ENCODE data around the gene CEP128.
"Not testable (repeated sequence)": the region's sequence is repeated elsewhere in the genome, so short reads cannot be mapped to it uniquely, and the experiment has no call there.

CEP128 gene

DNA sequence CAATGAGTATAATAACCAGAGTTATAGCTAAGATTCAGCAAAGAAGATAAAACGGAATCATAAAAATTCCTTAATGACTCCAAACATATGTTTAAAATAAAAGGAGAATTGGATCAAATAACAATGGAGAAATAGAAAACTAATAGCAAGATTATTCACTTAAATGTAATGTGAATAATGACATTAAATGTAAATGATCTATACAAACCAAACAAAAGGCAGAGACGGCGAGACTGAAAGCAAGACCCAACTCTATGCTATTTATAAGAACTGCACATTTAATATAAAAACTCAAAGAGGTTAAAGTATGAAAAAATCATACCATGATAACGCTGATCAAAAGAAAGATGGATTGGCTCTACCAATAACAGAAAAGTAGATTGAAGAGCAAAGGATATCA is 10.0 kb upstream of the CEP128 start:
- no peak for DNase-seq

DNA sequence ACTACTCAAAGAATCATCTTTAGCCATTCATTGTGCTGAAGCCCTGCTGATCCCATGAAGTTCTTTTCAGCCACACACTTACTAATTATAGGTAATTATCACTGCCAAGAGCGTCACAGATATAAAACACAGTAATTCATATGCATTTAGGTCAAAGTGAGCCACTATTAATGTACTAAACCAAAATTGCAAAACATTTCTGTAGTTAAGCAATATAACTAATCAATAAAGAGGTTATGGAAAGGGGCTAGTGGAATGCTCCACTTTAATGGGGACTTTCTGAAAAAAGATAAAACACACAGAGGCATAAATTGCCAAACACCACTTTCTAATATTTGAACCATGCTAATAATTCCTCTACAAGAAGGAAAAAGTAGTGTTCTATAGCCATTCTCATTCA is 6.8 kb upstream of the CEP128 start:
- no peak for DNase-seq

DNA sequence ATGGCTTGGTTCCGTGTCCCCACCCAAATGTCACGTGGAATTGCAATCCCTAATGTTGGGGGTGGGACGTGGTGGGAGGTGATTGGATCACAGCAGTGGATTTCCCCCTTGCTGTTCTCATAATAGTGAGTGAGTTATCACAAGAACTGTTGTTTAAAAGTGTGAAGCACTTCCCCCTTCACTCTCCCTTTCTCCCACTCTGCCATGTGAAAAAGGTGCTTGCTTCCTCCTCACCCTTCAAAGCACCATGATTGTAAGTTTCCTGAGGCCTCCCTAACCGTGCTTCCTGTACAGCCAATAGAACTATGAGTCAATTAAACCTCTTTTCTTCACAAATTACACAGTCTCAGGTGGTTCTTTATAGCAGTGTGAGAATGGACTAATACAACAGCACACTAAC is 5.3 kb upstream of the CEP128 start:
- DNase-seq = peak in 2 of 3 donors; percentile 31 to 37

DNA sequence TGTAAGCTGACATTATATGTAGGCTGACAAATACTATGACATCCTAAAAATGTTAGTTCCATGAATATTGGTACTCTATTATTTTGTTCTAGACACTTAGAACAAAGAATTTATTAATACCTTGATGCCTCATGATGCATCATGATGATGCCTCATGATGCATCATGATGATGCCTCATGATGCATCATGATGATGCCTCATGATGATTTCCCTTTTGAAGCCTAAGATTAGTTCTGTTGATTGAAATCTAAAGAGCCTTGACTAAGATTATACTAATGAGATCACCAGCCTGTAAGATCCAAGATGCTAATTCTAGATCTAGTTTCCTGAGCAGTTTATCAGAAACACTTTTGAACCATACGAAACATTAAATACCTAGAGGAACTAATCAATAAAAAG is 4.6 kb upstream of the CEP128 start:
- DNase-seq = peak in 2 of 3 donors; percentile 26 to 39

DNA sequence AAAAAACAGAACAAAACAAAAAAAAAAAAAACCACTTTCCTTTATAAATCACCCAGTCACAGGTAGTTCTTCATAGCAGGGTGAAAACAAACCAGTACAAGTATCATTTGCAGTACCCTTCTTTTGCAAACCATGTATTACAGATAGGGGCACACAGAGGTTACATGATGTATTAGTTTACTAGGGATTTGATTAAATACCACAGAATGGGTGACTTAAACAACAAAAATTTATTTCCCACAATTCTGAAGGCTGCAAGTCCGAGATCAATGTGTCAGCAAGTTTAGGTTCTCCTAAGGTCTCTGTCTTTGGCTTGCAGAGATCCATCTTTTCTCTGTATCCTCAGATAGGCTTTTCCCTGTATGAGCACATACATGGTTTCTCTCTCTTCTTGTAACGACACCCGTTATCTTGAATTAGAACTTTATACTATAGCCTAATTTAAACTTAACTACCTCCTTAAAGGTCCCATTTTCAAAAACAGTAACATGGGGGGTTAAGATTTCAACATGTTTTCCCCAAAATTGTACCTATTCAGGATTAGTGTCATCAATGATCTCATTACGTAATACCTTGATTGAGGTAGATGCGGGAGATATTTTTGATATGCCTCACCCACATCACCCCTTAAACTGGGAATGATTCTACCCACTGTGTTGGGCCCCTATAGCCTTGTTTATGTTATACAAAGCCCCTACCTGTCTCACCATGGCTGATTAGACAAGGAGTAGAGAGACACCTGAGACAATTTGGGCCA is 3.5 kb upstream of the CEP128 start:
- DNase-seq = peak in 1 of 3 donors; percentile 12

DNA sequence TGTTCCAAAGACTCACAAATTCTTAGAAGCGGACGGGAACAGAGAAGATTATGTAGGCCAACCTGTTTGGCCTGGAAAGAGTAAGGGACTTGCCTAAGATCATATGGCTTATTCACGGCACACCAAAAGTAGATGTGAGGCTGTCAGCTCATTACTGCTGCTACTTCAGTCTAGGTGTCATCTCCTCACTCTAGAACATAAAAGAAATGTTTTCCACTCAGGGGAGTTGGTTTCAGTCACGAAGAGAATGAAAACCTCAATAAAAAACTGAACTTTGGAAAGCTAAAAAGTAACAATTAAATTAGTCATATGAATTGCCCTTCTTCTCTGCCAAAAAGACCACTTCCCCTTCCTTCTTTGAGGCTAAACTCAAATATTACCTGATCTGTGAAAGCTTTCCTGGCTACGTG is 658 bp upstream of the CEP128 start:
- DNase-seq = peak in 1 of 3 donors; percentile 18

DNA sequence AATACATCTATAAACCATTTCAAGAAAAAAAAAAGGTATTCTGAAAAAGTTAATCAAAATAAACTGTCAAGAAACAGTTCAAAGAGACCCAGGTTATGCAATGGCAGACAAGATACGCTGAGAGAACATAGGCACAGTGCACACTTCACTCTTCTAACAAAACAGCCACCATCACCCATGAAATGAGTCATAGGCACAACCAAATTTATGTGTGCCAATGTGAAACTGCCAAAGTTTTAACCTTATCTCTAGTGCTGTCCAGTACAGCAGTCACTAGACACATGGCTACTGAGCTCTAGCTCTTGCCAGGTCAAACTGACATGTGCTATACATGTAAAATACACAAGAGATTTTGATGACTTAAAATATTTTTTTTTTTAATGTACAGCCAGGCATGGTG is 1.4 kb downstream of the CEP128 start:
- no peak for DNase-seq

DNA sequence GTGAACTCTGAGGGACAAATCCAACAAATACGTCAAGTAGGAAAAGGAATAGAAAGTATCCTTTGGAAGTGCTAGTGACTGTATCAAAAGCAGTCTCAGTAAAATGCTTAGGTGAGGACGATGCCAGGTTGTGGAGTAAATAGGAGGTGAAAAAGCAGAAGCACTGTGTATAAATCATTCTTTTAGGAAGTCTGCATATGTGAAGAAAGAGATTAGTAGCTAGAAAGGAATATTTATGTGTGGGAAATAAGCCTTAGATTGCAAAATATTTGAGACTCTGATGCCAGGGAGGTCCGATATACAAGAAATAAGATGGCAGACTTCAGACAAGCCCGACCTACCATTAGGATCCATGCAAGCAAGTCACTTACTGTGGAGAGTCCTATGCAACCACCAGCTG is 7.9 kb downstream of the CEP128 start:
- peak in 1 of 3 donors; percentile 9 for DNase-seq

DNA sequence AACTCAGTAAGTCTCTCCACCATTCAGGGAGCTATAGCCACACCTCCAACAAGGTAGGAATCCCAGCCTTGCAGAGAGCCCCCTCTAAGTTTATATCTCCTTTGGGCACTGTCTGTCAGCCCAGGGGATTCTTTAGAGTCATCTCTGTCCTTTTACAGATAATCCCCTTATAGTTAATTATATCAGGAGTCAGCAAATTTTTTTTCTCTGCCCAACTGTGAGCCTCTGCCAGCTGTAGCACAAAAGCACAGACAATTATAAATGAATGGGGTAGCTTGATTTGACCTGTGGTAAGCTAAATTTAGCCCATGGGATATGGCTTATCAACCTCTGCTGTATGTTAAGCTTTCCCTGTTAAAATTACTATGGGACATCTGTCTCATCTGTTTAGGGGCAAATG is 8.3 kb downstream of the CEP128 start:
- peak in 1 of 3 donors; percentile 5 for DNase-seq

DNA sequence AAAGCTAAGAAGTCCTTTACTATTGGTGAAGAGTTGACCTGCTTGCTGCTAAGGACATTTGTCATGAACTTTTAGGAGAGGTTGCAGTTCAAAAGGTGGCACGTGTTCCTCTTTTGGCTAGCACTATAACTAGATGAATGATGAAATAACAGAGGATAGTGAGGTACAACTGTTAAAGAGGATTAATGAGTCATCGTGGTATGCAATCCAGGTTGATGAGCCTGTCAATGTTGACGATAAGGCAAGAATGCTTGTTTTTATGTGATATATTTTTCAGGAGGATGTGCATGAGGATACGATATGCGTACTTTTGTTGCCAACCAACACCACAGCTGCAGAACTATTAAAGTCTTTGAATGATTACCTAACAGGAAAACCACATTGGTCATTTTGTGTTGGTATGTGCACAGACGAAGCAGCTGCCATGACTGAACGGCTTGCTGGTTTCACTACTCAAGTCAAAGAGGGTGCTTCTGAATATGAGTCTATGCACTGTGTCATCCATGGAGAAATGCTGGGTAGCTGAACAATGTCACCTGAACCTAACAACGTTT is 10.6 kb downstream of the CEP128 start:
- peak; percentile 35 to 66 (median 48) for DNase-seq

DNA sequence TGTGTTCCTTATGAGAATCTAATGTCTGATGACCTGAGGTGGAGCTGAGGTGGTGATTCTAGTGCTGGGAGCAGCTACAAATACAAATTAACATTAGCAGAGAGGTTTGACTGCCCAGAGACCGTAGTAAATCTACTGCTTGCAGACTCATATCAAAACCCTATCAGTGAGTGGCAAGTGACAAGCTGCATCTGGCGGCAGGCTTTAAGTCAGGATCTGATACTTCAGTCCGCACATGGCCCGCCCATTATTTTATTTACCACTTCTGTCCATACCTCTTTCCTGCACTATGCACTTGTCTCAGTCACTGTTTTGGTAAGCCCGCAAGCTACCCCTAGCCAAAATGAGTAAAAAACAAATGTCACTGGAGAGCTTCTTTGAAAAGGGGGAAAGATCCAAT is 11.4 kb downstream of the CEP128 start:
- peak in 1 of 3 donors; percentile 1 for DNase-seq

DNA sequence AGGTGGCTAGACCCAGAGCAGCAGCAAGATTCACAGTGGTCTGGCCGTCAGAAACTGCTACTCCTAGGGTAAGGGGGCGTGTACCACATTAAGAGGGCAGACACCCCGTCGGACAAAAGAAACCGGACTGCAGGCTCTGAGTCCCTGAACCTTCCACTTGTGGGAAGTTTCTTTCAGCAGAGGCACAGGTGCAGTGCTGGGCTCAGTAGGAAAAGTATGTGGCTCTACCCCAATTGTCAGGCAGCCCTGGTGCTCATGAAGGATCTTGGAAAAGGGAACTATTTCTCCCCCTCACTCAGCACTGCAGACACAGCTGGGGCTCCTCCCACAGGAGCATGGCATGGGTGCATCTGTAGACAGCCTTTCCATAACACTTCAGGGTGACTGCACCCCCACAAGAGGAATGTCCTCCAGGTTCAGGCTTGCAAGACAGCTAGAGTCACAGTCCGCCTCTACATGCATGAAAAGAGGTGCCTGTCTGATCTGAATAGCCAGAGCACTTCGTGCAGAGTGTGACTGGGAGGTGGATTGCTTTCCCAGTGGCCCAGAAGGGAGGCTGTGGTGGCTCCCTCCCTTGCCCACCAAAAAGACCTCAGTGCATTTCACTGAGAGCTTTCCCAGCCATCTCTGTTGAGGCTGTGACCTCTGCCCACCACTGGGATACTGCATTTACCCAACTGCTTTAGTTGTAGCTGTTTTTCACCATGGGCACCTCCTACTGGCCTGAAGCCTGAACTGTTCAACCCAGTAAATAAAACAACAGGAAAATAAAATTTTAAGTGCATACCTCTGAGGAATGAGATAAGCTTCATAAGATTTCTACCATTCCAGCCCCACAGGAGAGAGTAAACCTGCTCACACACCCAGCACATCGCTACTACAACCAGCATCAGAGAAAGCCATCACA is 14.2 kb downstream of the CEP128 start:
- peak in 1 of 3 donors; percentile 17 for DNase-seq

DNA sequence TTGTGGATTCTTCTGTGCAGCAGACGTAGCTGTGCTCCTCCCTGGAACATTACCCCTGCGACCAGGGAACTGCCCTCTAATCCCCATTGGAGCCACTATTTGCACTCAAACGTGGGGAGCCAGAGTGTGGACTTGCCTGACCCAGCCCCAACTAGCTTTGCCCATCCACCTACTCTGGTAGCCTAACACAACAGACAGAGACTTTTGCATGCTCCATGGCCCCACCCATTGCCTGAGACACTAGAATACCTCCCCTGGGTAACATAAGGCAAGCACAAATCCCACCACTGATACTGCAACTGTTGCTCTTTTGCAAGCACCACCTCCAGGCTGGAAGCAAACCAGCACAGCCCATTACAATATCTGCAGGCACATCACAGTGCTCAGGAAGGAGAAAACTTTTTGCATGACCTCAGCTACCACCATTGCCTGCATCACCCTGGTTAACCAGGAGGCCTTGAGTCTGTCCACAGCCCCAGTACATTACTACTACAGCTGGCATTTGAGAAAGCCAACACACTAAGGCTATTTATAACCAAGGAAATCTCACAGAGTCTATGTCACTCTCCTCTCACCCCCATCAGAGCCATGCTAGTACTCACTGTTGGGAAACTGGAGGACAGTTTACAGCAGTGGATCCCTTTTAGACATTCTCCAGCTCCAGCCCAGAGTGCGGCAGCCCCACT is 15.0 kb downstream of the CEP128 start:
- DNase-seq = peak in 1 of 3 donors; percentile 15

DNA sequence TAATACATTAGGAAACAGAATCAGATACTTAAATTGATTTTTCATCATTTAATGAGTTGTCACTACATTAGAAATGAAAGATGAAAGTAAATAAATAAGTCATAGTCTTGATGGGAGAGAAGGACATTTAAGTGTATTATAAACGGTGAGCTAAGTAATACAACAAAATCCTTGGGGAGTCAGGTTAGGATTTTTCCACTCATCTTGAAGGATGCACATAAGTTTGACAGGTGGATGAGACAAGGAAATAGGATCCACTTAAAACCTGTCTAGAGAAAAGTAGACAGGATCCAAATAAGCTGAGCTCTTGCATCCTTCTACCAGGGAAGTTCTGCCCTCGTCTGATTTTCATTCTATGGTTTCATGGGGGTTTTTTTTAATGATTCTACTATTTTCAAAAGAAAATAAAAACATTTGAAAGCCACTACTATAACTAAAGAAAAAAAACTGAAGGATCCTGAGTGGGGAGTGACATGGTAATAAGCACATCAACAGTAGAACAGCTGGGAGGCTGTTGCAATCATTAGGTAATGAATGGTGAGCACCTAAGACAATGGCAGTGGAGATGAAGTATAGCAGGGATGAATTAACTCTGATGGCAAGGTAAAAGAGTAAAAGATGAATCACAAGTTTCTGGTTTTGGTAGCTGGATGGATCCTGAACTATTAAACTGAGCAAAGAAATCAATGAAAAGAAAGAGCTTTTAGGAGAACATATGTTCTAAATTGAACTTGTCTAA is 17.0 kb downstream of the CEP128 start:
- DNase-seq = peak in 1 of 3 donors; percentile 7

DNA sequence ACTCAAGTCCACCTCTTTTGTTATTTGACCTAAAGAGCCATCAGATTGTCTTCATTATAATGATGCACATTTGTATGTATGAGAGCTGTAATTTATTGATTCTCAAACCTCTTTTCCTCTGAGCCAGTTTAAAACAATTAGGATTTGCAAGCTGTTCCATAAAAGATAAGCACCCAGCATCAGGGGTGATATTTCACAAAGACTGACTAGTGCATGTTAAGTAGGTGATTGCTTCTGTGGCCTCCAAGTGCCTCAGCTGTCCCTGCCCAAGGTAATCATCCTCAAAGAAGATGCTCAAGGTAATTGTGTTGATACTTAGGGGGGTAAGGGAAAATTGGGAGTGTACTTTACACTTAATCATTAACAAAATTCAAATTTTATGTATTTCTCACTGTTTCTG is 18.2 kb downstream of the CEP128 start:
- peak in 1 of 3 donors; percentile 7 for DNase-seq

DNA sequence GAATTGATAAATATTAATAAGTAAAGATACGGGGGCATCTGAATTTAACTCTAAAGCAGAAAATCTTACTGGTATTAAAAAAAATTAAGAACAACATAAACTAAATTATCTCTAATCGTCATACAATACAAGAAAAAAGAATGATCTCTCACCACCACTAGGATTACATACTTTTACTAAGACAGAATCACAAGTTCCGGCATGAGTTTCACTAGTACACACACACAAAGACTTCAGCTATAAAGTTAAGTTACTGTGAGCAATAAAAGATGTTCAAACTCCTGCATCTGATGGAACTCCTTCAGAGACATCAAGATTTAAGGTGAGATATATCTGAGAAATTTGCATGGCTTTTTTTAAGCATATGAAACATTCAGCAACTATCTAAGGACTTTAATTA is 21.9 kb downstream of the CEP128 start:
- no peak for DNase-seq

DNA sequence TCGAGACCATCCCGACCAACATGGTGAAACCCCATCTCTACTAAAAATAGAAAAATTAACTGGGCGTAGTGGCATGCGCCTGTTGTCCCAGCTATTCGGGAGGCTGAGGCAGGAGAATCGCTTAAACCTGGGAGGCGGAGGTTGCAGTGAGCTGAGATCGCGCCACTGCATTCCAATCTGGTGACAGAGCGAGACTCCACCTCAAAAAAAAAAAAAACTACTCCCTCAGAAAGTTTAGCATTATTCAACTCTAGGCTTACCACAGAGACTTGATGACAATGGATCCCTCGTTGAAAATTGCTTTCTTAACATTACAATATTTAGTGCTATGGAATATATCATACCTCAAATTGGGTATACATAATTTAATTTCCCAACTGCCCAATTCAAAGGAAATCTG is 29.5 kb downstream of the CEP128 start:
- DNase-seq = not testable (repeated sequence)

DNA sequence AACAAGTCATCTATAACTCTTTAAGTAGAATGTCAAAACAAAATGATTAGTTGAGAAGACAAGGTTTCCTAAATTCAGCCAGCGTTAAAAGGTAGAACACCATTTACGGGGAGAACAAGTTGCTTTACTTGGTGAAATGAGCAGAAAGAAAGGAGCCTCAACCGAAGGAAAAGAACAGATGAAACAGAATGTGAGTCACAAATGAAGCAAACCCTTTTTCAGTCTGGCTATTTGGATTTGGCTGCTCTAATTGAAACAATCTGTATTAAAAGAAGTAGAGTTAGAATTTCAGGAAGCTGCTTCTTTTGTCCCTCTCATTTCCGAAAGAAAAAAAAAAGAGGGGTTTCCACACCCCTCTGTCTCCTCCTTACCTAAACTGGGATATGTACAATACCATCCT is 34.6 kb downstream of the CEP128 start:
- DNase-seq = no peak

DNA sequence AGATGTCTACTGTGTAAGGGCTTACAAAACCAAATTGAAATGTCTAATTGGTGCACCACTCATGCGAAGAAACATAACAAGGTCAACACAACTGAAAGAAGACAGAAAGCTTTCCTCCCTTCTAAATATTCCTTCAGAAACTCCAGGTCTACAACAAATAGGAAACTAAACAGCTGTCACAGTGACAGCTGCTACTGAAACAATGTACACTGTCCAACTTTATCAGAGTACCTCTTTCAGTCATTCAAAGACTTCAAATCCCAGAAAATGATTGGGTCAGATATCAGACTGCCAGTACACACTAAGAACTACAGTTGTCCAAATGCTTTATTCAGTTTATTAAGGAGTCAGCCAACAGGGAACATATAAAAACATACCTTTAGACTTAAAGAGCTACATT is 35.2 kb downstream of the CEP128 start:
- DNase-seq = no peak

DNA sequence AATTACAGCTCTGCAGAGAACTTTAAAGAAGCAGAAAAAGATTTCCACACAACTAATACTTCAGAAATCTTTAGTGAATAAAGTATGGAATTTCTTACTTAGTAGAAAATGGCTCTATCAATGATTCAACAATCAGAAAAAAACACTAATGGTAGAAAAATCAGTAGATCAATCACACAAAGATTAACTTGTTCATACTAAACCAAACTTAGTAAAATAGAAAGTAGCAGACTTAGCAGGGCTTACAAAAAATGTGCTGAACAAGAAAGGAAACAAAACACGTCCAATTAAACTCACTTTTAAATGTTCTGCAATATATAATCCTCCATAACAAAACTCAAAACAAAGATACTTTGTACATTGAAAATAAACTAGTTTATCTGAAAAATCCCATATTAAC is 38.9 kb downstream of the CEP128 start:
- no peak for DNase-seq

DNA sequence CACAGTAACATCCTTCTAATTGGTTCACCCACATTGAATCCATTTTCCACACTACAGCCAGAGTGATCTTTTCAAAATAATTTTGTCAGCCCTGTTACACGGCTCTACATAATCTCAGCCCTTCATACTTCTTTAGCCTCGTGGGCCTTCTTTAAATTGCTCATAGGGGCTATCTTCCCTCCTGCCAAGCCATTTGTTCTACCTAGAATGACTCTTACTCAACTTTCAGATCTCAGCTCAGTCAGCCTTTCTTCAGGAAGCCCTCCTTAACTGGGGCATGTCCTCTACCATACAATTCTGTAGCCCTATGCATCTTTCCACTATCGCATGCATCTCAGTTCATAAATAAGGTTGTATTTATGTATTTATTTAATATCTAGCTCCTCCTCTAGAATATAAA is 39.7 kb downstream of the CEP128 start:
- no peak for DNase-seq

DNA sequence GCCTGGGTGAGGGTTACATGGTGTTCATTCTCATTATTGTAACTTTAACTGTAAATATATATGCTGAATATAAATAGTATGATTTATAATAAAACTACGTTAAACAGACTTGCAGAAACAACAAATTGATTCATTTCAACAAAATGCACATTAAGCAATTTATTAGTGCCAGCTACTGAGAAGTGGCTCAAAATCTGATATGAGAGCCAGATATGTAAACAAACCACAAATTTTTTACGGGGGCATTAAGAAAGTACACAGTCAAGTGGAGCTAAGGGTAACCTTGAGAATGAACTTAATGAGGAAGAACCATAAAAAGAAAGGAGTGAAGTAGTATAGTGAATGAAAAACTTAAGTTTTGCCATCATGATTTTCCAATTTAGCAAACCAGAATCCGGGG is 40.3 kb downstream of the CEP128 start:
- no peak for DNase-seq

All from suppressor macrophage treated with lipopolysaccharide for 1 hour (primary cell).